ENCODE results near the gene MARF1. TPM values are rescaled to one million over a fixed set of nuclear protein-coding genes. Genes with fewer than 3 reads are reported as not detected.
"Not testable (repeated sequence)": the region's sequence is repeated elsewhere in the genome, so short reads cannot be mapped to it uniquely, and the experiment has no call there.

Gene MARF1
- total RNA-seq, 1 donor from 2014 or later = 19.8 TPM

DNA sequence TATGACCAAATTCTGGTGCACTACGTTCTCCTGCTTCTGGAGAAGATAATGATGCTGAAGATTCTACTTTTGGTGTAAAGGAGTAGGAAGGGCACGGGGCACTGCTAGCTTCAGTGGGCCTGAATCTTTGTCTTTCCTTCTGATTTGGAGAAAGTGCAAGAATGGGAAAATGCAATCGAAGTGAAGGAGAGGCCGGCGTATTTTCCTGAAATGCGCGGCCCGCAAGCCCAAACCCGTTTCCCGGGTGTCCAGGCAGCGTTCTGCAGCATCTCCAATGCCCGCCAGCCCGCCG, 6.7 kb upstream of the MARF1 start:
- peak overlapping the region; percentile 97 for H3K4me3 ChIP-seq (ENCODE audit: low read depth, low read length)
- TF ChIP-seq, protein P1, sequence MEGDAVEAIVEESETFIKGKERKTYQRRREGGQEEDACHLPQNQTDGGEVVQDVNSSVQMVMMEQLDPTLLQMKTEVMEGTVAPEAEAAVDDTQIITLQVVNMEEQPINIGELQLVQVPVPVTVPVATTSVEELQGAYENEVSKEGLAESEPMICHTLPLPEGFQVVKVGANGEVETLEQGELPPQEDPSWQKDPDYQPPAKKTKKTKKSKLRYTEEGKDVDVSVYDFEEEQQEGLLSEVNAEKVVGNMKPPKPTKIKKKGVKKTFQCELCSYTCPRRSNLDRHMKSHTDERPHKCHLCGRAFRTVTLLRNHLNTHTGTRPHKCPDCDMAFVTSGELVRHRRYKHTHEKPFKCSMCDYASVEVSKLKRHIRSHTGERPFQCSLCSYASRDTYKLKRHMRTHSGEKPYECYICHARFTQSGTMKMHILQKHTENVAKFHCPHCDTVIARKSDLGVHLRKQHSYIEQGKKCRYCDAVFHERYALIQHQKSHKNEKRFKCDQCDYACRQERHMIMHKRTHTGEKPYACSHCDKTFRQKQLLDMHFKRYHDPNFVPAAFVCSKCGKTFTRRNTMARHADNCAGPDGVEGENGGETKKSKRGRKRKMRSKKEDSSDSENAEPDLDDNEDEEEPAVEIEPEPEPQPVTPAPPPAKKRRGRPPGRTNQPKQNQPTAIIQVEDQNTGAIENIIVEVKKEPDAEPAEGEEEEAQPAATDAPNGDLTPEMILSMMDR (IDR thresholded peaks at IDR 0.05; ENCODE audit: insufficient read depth, low read length, poor library complexity, severe bottlenecking) = no peak
- DNase-seq (ENCODE audit: low read depth) = no peak
- H3K36me3 ChIP-seq (ENCODE audit: control insufficient read depth, insufficient read depth, low read length) = no peaks in the 10 kb centered on the region
- no peaks in the 10 kb centered on the region for H3K27me3 ChIP-seq (ENCODE audit: control insufficient read depth, insufficient read depth, low read length)

DNA sequence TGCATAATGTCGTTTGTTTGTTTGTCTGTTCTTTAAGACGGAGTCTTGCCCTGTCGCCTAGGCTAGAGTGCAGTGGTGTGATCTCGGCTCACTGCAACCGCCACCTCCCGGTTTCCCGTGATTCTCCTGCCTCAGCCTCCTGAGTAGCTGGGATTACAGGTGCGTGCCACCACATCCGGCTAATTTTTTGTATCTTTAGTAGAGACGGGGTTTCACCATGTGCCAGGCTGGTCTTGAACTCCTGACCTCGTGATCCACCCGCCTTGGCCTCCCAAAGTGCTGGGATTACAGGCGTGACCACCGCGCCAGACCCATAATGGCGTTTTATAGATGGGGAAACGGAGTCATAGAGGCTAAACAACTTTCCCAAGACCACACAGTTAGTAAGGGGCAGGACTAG, 6.4 kb upstream of the MARF1 start:
- H3K36me3 ChIP-seq (ENCODE audit: control insufficient read depth, insufficient read depth, low read length); DNase-seq (ENCODE audit: low read depth); H3K27me3 ChIP-seq (ENCODE audit: control insufficient read depth, insufficient read depth, low read length); H3K4me3 ChIP-seq (ENCODE audit: low read depth, low read length): not testable (repeated sequence)

DNA sequence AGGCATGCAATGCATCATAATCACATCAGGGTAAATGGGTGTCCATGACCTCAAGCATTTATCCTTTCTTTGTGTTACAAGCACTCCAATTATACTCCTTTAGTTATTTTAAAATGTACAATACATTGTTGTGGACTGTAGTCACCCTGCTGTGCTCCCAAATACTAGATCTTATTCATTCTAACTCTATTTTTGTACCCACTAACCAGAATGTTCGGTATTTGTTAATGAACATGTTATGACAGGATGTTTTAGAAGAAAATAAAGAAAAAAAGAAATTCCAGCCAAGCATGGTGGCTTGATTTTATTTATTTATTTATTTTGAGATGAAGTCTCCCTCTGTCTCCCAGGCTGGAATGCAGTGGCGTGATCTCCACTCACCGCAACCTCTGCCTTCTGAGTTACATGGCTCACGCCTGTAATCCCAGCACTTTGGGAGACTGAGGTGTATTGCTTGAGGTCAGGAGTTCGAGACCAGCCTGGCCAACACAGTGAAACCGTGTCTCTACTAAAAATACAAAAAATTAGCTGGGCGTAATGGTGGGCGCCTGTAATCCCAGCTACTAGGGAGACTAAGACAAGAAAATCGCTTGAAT, 5.3 kb upstream of the MARF1 start:
- Histone ChIP-seq H3K36me3 (ENCODE audit: control insufficient read depth, insufficient read depth, low read length) (no peaks in the 10 kb centered on the region), H3K4me3 (ENCODE audit: low read depth, low read length) (no peak overlapping the region), H3K27me3 (ENCODE audit: control insufficient read depth, insufficient read depth, low read length) (no peaks in the 10 kb centered on the region)
- TF ChIP-seq, protein P1 (IDR thresholded peaks at IDR 0.05; ENCODE audit: insufficient read depth, low read length, poor library complexity, severe bottlenecking) = no peak
- no peak for DNase-seq (ENCODE audit: low read depth)

DNA sequence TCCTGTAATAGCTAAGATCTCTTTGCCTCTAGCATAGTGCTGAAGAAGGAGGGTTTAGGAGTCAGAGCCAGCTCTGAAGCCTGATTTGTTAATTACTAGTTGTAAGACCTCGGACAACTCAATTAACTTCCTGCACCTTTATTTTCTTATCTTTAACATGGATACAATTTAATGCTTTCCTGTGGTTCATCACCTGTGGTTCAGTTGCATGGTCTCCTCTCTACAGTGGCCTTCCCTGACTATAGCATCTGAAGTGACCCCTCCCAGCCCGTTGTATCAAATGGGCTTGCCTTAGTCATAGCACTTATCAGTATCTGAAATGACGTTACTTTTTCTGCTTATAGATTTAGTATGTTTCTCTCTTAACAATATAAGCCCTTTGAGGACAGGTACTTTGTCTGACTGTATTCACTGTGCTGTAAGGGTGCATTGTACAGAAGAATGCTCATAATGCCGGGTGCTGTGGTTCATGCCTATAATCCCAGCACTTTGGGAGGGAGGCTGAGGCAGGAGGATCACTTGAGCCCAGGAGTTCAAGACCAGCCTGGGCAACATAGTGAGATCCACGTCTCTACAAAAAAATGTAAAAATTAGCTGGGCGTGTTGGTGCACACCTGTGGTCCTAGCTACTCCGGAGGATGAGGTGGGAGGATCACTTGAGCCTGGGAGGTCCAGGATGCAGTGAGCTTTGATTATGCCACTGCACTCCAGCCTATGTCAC, 4.5 kb upstream of the MARF1 start:
- no peak overlapping the region for H3K4me3 ChIP-seq (ENCODE audit: low read depth, low read length)
- H3K36me3 ChIP-seq (ENCODE audit: control insufficient read depth, insufficient read depth, low read length) = no peaks in the 10 kb centered on the region
- H3K27me3 ChIP-seq (ENCODE audit: control insufficient read depth, insufficient read depth, low read length) = no peaks in the 10 kb centered on the region
- DNase-seq (ENCODE audit: low read depth) = no peak
- TF ChIP-seq, protein P1 (IDR thresholded peaks at IDR 0.05; ENCODE audit: insufficient read depth, low read length, poor library complexity, severe bottlenecking) = no peak

DNA sequence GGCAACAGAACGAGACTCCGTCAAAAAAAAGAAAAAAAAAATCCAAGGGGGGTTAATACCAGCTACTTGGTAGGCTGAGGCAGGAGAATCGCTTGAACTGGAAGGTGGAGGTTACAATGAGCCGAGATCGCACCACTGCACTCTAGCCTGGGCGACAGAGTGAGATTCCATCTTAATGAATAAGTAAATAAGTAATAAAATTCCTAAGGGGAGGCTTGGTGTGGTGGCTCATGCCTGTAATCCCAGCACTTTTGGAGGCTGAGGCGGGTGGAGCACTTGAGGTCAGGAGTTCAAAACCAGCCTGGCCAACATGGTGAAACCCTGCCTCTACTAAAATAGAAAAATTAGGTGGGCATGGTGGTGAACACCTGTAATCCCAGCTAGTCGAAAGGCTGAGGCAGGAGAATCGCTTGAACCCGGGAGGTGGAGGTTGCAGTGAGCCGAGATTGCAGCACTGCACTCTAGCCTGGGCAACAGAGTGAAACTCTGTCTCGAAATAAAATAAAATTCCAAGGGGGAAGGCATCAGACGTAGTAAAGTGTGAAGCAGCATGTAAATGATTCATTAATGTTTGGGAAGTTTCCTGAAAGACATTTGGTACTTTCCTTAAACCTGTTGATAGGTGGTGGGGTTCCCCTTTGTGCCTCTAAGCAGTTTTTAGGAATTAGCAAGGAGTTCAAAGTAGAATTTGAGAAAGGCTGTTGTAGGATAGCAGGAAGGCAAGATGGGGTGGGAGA, 3.8 kb upstream of the MARF1 start:
- H3K27me3 ChIP-seq (ENCODE audit: control insufficient read depth, insufficient read depth, low read length); DNase-seq (ENCODE audit: low read depth); H3K36me3 ChIP-seq (ENCODE audit: control insufficient read depth, insufficient read depth, low read length); H3K4me3 ChIP-seq (ENCODE audit: low read depth, low read length): not testable (repeated sequence)

DNA sequence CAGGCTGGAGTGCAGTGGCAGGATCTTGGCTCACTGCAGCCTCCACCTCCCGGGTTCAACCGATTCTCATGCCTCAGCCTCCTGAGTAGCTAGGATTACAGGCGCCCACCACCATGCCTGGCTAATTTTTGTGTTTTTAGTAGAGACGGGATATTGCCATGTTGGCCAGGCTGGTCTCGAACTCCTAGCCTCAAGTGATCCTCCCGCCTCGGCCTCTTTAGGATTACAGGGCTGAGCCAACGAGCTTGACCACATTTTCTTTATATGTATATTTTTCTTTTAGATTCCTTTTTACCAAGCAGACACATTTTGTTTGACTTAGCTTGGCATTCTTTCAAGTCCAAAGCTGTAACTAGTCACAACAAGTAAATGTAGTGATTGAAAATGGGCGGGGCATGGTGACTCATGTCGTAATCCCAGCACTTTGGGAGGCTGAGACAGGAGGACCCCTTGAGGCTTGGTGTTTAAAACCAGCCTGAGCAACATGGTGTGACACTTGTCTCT, 2.1 kb upstream of the MARF1 start:
- not testable (repeated sequence) for DNase-seq (ENCODE audit: low read depth); H3K27me3 ChIP-seq (ENCODE audit: control insufficient read depth, insufficient read depth, low read length); H3K4me3 ChIP-seq (ENCODE audit: low read depth, low read length); H3K36me3 ChIP-seq (ENCODE audit: control insufficient read depth, insufficient read depth, low read length)

DNA sequence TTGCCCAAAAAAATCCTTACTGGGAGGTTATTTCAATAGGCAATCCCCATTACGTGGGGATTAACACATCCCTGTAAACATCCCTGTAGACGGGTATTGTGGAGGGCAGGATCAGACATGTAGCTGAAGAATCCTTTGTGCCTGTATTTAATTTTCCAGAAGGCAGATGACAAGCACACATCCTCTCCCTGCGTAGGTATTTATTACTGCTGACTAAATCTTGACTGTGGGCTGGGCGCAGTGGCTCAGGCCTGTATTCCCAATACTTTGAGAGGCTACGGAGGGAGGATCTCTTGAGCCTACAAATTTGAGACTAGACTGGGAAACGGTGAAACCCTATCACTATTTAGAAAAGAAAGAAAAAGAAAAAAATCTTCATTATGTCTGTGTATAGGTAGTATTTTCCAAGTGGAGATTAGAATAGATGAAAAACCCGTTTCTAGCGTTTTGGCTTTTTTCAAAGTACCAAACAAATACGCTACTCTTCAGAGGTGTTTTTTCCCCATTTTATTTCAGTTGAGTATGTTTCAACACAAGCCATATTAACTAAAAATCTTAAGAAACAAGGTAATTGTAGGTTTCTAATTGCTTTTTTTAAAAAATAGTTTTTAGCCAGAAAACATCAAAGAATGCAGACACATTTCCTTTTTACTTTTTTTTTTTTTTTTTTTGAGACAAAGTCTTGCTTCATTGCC, 1.5 kb upstream of the MARF1 start:
- TF ChIP-seq, protein P1 (IDR thresholded peaks at IDR 0.05; ENCODE audit: insufficient read depth, low read length, poor library complexity, severe bottlenecking) = no peak
- Histone ChIP-seq H3K4me3 (ENCODE audit: low read depth, low read length) (no peak overlapping the region), H3K36me3 (ENCODE audit: control insufficient read depth, insufficient read depth, low read length) (no peaks in the 10 kb centered on the region), H3K27me3 (ENCODE audit: control insufficient read depth, insufficient read depth, low read length) (no peaks in the 10 kb centered on the region)
- no peak for DNase-seq (ENCODE audit: low read depth)
